Measurements from ENCODE around the gene NTSR1. TPM values are rescaled to one million over a fixed set of nuclear protein-coding genes. Genes with fewer than 3 reads are reported as not detected.

Gene NTSR1
- total and polyA plus RNA-seq, 4 experiments from 2014 or later, result 0.30 to 0.38 TPM; not detected in 2

GRCh38 chr20:62808211-62808865 lies 99.7 kb downstream of the NTSR1 start:
- H3K4me1 ChIP-seq (ENCODE audit: insufficient read depth, low read length), result peaks cover 38% of the 10 kb centered on the region
- H3K9me3 ChIP-seq (ENCODE audit: control insufficient read depth in 1 of 2, low read length in 2 of 2), result no peaks in the 10 kb centered on the region
- intact Hi-C loops (cut with micrococcal nuclease), result loop anchor here (1.0 kb wide), 2 partner anchors 14 to 308 kb away; no protein-coding TSS in a partner anchor
- peaks cover 37% of the 10 kb centered on the region for H3K36me3 ChIP-seq (ENCODE audit: insufficient read depth, low read length)
- H3K27me3 Mint-ChIP-seq, result peaks cover 0 to 1% of the 10 kb centered on the region in 2 donors
- H3K4me3 Mint-ChIP-seq, result peak overlapping the region in 6 of 8 donors; percentile 36 to 86 (median 56)
- ChIA-PET POLR2A (ENCODE audit: partially characterized antibody) (interaction anchor here (0.7 to 3.0 kb wide), 5 partner anchors 13 to 309 kb away, joined by 3 to 31 read pairs (median 7); partner anchors contain the start of gene MRGBP), CTCF (ENCODE audit: partially characterized antibody) (interaction anchor here (0.6 to 3.0 kb wide), 24 partner anchors 13 to 316 kb away, joined by 3 to 23 read pairs (median 4); partner anchors contain the start of gene MRGBP)
- DNase-seq, result peak; percentile 67 to 77 (median 68)
- H3K27ac ChIP-seq (ENCODE audit: low read depth, low read length), result no peak overlapping the region
- no peak overlapping the region for H3K4me3 ChIP-seq (ENCODE audit: low read length in 2 of 2)
- peak overlapping the region in 6 of 7 donors; percentile 41 to 84 (median 78) for H3K27ac Mint-ChIP-seq
- peaks cover 5 to 38% of the 10 kb centered on the region in 2 donors for H3K36me3 Mint-ChIP-seq
- no peaks in the 10 kb centered on the region for H3K9me3 Mint-ChIP-seq
- H3K4me1 Mint-ChIP-seq, result peaks cover 8 to 41% (median 22%) of the 10 kb centered on the region in 4 donors
- H3K27me3 ChIP-seq (ENCODE audit: insufficient read depth, low read length), result no peaks in the 10 kb centered on the region

GRCh38 chr20:62809530-62810428 lies 101.1 kb downstream of the NTSR1 start:
- no peaks in the 10 kb centered on the region for H3K27me3 ChIP-seq (ENCODE audit: insufficient read depth, low read length)
- Mint-ChIP-seq H3K4me1 (peaks cover 8 to 27% (median 18%) of the 10 kb centered on the region in 4 donors), H3K36me3 (peaks cover 5 to 31% of the 10 kb centered on the region in 2 donors), H3K9me3 (no peaks in the 10 kb centered on the region), H3K27me3 (peaks cover 0 to 2% of the 10 kb centered on the region in 2 donors), H3K27ac (no peak overlapping the region), H3K4me3 (no peak overlapping the region)
- ChIA-PET CTCF (ENCODE audit: partially characterized antibody) (interaction anchor here (1.1 to 3.0 kb wide), 8 partner anchors 13 to 310 kb away, joined by 3 to 23 read pairs (median 13); partner anchors contain the start of gene MRGBP), POLR2A (ENCODE audit: partially characterized antibody) (interaction anchor here (1.9 to 3.0 kb wide), 3 partner anchors 14 to 70 kb away, joined by 8 to 31 read pairs (median 9); partner anchors contain the start of gene MRGBP)
- H3K4me1 ChIP-seq (ENCODE audit: insufficient read depth, low read length), result peaks cover 31% of the 10 kb centered on the region
- no peak for DNase-seq
- no peak overlapping the region for H3K4me3 ChIP-seq (ENCODE audit: low read length in 2 of 2)
- H3K36me3 ChIP-seq (ENCODE audit: insufficient read depth, low read length), result peaks cover 37% of the 10 kb centered on the region
- intact Hi-C loops (cut with micrococcal nuclease), result no loop called here
- H3K27ac ChIP-seq (ENCODE audit: low read depth, low read length), result no peak overlapping the region
- no peaks in the 10 kb centered on the region for H3K9me3 ChIP-seq (ENCODE audit: control insufficient read depth in 1 of 2, low read length in 2 of 2)

GRCh38 chr20:62811320-62811719 lies 102.7 kb downstream of the NTSR1 start:
- H3K27me3 ChIP-seq (ENCODE audit: insufficient read depth, low read length), result peaks cover 4% of the 10 kb centered on the region
- ChIA-PET POLR2A (ENCODE audit: partially characterized antibody) (interaction anchor here (1.1 to 2.6 kb wide), 2 partner anchors 17 to 51 kb away, joined by 3 to 8 read pairs; no protein-coding TSS in a partner anchor), CTCF (ENCODE audit: partially characterized antibody) (no interaction called here)
- H3K9me3 ChIP-seq (ENCODE audit: control insufficient read depth in 1 of 2, low read length in 2 of 2), result no peaks in the 10 kb centered on the region
- Mint-ChIP-seq H3K9me3 (no peaks in the 10 kb centered on the region), H3K27ac (no peak overlapping the region), H3K27me3 (peaks cover 8 to 9% of the 10 kb centered on the region in 2 donors), H3K36me3 (peaks cover 5 to 29% of the 10 kb centered on the region in 2 donors), H3K4me1 (peaks cover 8 to 34% (median 21%) of the 10 kb centered on the region in 4 donors), H3K4me3 (no peak overlapping the region)
- DNase-seq, result no peak
- intact Hi-C loops (cut with micrococcal nuclease), result no loop called here
- no peak overlapping the region for H3K4me3 ChIP-seq (ENCODE audit: low read length in 2 of 2)
- H3K36me3 ChIP-seq (ENCODE audit: insufficient read depth, low read length), result peaks cover 37% of the 10 kb centered on the region
- H3K4me1 ChIP-seq (ENCODE audit: insufficient read depth, low read length), result peaks cover 38% of the 10 kb centered on the region
- no peak overlapping the region for H3K27ac ChIP-seq (ENCODE audit: low read depth, low read length)

- H3K27me3 ChIP-seq (ENCODE audit: insufficient read depth, low read length), result peaks cover 4% of the 10 kb centered on the region
- Mint-ChIP-seq H3K36me3 (peaks cover 5 to 27% of the 10 kb centered on the region in 2 donors), H3K4me3 (no peak overlapping the region), H3K4me1 (peaks cover 6 to 30% (median 18%) of the 10 kb centered on the region in 4 donors), H3K9me3 (no peaks in the 10 kb centered on the region), H3K27me3 (peaks cover 9% of the 10 kb centered on the region in 2 donors), H3K27ac (no peak overlapping the region)
- no peak overlapping the region for H3K27ac ChIP-seq (ENCODE audit: low read depth, low read length)
- intact Hi-C loops (cut with micrococcal nuclease), result no loop called here
- peaks cover 37% of the 10 kb centered on the region for H3K36me3 ChIP-seq (ENCODE audit: insufficient read depth, low read length)
- CTCF ChIA-PET (ENCODE audit: partially characterized antibody), result no interaction called here
- no peak for DNase-seq
- H3K4me3 ChIP-seq (ENCODE audit: low read length in 2 of 2), result no peak overlapping the region
- no peaks in the 10 kb centered on the region for H3K9me3 ChIP-seq (ENCODE audit: control insufficient read depth in 1 of 2, low read length in 2 of 2)
- H3K4me1 ChIP-seq (ENCODE audit: insufficient read depth, low read length), result peaks cover 37% of the 10 kb centered on the region
- POLR2A ChIA-PET (ENCODE audit: partially characterized antibody), result interaction anchor here (0.7 to 2.6 kb wide), 3 partner anchors 17 to 72 kb away, joined by 3 to 8 read pairs (median 3); no protein-coding TSS in a partner anchor
These were observed 103.1 kb downstream of the NTSR1 start for GRCh38 chr20:62811720-62812119.

Other genes starting within 250 kb of the NTSR1 start
- gene GATA5, start 232.8 kb upstream of the NTSR1 start, total RNA-seq, result not detected
- not detected for gene GATA5, start 232.8 kb upstream of the NTSR1 start, polyA plus RNA-seq
- under 1 TPM; 0.97 to 0.99 TPM for gene SLCO4A1, start 66.3 kb upstream of the NTSR1 start, total RNA-seq
- gene SLCO4A1, start 66.3 kb upstream of the NTSR1 start, polyA plus RNA-seq, result under 1 TPM in 1 of 2 donors, not detected in 1; 0.49 TPM
- gene MRGBP, start 87.6 kb downstream of the NTSR1 start, total RNA-seq, result 10 to 100 TPM in 1 of 2 experiments, 1 to 10 TPM in 1; 9.7 to 11.0 TPM
- gene MRGBP, start 87.6 kb downstream of the NTSR1 start, polyA plus RNA-seq, result 10 to 100 TPM in 1 of 2 donors, 1 to 10 TPM in 1; 6.8 to 10.9 TPM
- 10 to 100 TPM; 73.6 to 75.9 TPM for gene OGFR, start 96.0 kb downstream of the NTSR1 start, total RNA-seq
- gene OGFR, start 96.0 kb downstream of the NTSR1 start, polyA plus RNA-seq, result 10 to 100 TPM; 13.8 to 65.3 TPM
- not detected for gene COL9A3, start 108.2 kb downstream of the NTSR1 start, total RNA-seq
- under 1 TPM in 1 of 2 donors, not detected in 1; 0.41 TPM for gene COL9A3, start 108.2 kb downstream of the NTSR1 start, polyA plus RNA-seq
- 10 to 100 TPM in 1 of 2 experiments, 1 to 10 TPM in 1; 9.9 to 10.3 TPM for gene TCFL5, start 153.0 kb downstream of the NTSR1 start, total RNA-seq
- 1 to 10 TPM in 1 of 2 donors, under 1 TPM in 1; 0.52 to 2.5 TPM for gene TCFL5, start 153.0 kb downstream of the NTSR1 start, polyA plus RNA-seq
- gene DIDO1, start 217.7 kb downstream of the NTSR1 start, total RNA-seq, result 100 to 1,000 TPM; 127 to 129 TPM
- gene DIDO1, start 217.7 kb downstream of the NTSR1 start, polyA plus RNA-seq, result 10 to 100 TPM; 24.7 to 39.7 TPM
- gene GID8, start 229.3 kb downstream of the NTSR1 start, total RNA-seq, result 10 to 100 TPM; 44.4 to 47.8 TPM
- gene GID8, start 229.3 kb downstream of the NTSR1 start, polyA plus RNA-seq, result 10 to 100 TPM; 11.2 to 19.1 TPM
- gene SLC17A9, start 243.9 kb downstream of the NTSR1 start, total RNA-seq, result 1 to 10 TPM; 2.1 to 2.4 TPM
- gene SLC17A9, start 243.9 kb downstream of the NTSR1 start, polyA plus RNA-seq, result under 1 TPM in 1 of 2 donors, not detected in 1; 0.13 TPM